Neural progenitor cell (in vitro differentiated cells): Measurements from ENCODE around the gene MYO16. TPM values are rescaled to one million over a fixed set of nuclear protein-coding genes. Genes with fewer than 3 reads are reported as not detected.

ENCODE experiments used
- DNase-seq: peaks from one replicate; pipeline ENCODE4 v3.0.0-alpha.2; 2016; ENCODE audit warnings: low spot score
- H2AFZ ChIP-seq: fragments of 200-600 bp; sonication (generic); replicated peaks from 2 replicates; pipeline ENCODE4 v1.6.1; 2016; ENCODE audit warnings: antibody characterized with exemption
- H3F3A ChIP-seq: fragments of 200-600 bp; sonication (generic); 2 replicates; pipeline ENCODE4 v1.6.1; 2016; ENCODE audit warnings: antibody characterized with exemption, low read depth
- H3K27ac ChIP-seq: fragments of 200-600 bp; sonication (generic); 2 replicates; pipeline ENCODE4 v1.5.1; 2016; ENCODE audit warnings: mild to moderate bottlenecking
- H3K27me3 ChIP-seq: fragments of 200-600 bp; sonication (generic); 2 replicates; pipeline ENCODE4 v1.6.1; 2016; ENCODE audit warnings: mild to moderate bottlenecking, moderate library complexity
- H3K36me3 ChIP-seq: fragments of 200-600 bp; sonication (generic); 2 replicates; pipeline ENCODE4 v1.5.1; 2016
- H3K4me1 ChIP-seq: fragments of 200-600 bp; sonication (generic); 2 replicates; pipeline ENCODE4 v1.6.1; 2016; ENCODE audit warnings: mixed run types
- H3K4me2 ChIP-seq: fragments of 200-600 bp; sonication (generic); 2 replicates; pipeline ENCODE4 v1.6.1; 2016
- H3K4me3 ChIP-seq: fragments of 200-600 bp; sonication (generic); 2 replicates; pipeline ENCODE4 v1.5.1; 2016
- H3K79me2 ChIP-seq: fragments of 200-600 bp; sonication (generic); 2 replicates; pipeline ENCODE4 v1.6.1; 2016; ENCODE audit warnings: low read depth
- H3K9ac ChIP-seq: fragments of 200-600 bp; sonication (generic); 2 replicates; pipeline ENCODE4 v1.6.1; 2016
- H3K9me3 ChIP-seq: fragments of 200-600 bp; sonication (generic); 2 replicates; pipeline ENCODE4 v1.5.1; 2016; ENCODE audit warnings: low read depth
- H4K20me1 ChIP-seq: fragments of 200-600 bp; sonication (generic); 2 replicates; pipeline ENCODE4 v1.6.1; 2016; ENCODE audit warnings: low read depth
- H3K27ac Mint-ChIP-seq: 3 replicates; pipeline ENCODE4 v1.8.0; 2021; ENCODE audit warnings: mixed read lengths
- H3K27me3 Mint-ChIP-seq: 2 replicates; pipeline ENCODE4 v1.8.0; 2022; ENCODE audit warnings: low read depth, mild to moderate bottlenecking, inconsistent platforms, moderate library complexity, mixed read lengths; ENCODE audit not compliant: insufficient read depth
- H3K36me3 Mint-ChIP-seq: 3 replicates; pipeline ENCODE4 v1.8.0; 2021; ENCODE audit warnings: mixed read lengths
- H3K4me1 Mint-ChIP-seq: 3 replicates; pipeline ENCODE4 v1.8.0; 2021; ENCODE audit warnings: mixed read lengths
- H3K4me3 Mint-ChIP-seq: 3 replicates; pipeline ENCODE4 v1.8.0; 2021; ENCODE audit warnings: mild to moderate bottlenecking, moderate library complexity, mixed read lengths
- H3K9me3 Mint-ChIP-seq: 3 replicates; pipeline ENCODE4 v1.8.0; 2020; ENCODE audit warnings: mixed read lengths
- CTCF ChIP-seq: fragments of 200-600 bp; sonication (generic); IDR thresholded peaks from 2 replicates; pipeline ENCODE4 v1.5.1; 2017; ENCODE audit warnings: antibody characterized with exemption, mild to moderate bottlenecking
- EZH2 ChIP-seq: fragments of 200-600 bp; sonication (generic); IDR thresholded peaks from 2 replicates; pipeline ENCODE4 v1.6.1; 2017; ENCODE audit warnings: antibody characterized with exemption, mild to moderate bottlenecking, moderate library complexity
- EZH2phosphoT487 ChIP-seq: fragments of 200-600 bp; sonication (generic); IDR thresholded peaks from 2 replicates; pipeline ENCODE4 v1.6.1; 2017; ENCODE audit warnings: antibody characterized with exemption
- total RNA-seq: library from RNA; depleted of rRNA; stranded (reverse); fragments of >200 nt; gene quantifications from 2 replicates; pipeline ENCODE4 v1.2.3, GENCODE V29; 2015; ENCODE audit warnings: low replicate concordance

The MYO16 gene
- total RNA-seq, 1 donor from 2014 or later, result 0.41 TPM

DNA sequence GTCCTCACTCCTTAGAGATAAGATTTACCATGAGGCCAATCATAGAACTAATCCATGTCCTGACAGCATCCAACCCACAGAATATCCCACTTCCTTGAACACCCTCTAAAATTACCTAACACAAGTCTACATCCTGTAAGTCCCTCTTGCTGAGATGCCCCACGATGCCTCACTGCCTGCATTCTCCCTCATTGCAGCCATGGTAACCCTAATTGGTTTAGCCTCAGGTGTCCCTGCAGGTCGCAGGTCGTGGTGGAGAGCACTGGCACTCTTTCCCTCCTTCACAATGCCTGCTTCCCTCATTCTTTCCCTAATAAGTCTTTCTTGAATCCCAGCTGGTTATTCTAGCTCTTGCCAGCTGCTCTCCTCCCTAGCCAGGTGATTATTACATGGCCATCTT is 35.3 kb upstream of the MYO16 start:
- Histone ChIP-seq H2AFZ (no peak overlapping the region), H3K9me3 (no peaks in the 10 kb centered on the region), H3K4me1 (peaks cover 16% of the 10 kb centered on the region), H3K36me3 (no peaks in the 10 kb centered on the region), H3K9ac (no peak overlapping the region), H3K4me2 (no peak overlapping the region), H3K79me2 (no peaks in the 10 kb centered on the region), H3K27ac (no peak overlapping the region), H3F3A (no peaks in the 10 kb centered on the region), H3K4me3 (no peak overlapping the region), H4K20me1 (peaks cover 3% of the 10 kb centered on the region), H3K27me3 (peaks cover 60% of the 10 kb centered on the region)
- Mint-ChIP-seq H3K27me3 (no peaks in the 10 kb centered on the region), H3K36me3 (no peaks in the 10 kb centered on the region), H3K27ac (peak overlapping the region; percentile 52), H3K4me3 (no peak overlapping the region), H3K4me1 (peaks cover 36% of the 10 kb centered on the region), H3K9me3 (no peaks in the 10 kb centered on the region)
- peak; percentile 25 for DNase-seq
- TF ChIP-seq EZH2 (no peak), CTCF (no peak), EZH2phosphoT487 (no peak)

DNA sequence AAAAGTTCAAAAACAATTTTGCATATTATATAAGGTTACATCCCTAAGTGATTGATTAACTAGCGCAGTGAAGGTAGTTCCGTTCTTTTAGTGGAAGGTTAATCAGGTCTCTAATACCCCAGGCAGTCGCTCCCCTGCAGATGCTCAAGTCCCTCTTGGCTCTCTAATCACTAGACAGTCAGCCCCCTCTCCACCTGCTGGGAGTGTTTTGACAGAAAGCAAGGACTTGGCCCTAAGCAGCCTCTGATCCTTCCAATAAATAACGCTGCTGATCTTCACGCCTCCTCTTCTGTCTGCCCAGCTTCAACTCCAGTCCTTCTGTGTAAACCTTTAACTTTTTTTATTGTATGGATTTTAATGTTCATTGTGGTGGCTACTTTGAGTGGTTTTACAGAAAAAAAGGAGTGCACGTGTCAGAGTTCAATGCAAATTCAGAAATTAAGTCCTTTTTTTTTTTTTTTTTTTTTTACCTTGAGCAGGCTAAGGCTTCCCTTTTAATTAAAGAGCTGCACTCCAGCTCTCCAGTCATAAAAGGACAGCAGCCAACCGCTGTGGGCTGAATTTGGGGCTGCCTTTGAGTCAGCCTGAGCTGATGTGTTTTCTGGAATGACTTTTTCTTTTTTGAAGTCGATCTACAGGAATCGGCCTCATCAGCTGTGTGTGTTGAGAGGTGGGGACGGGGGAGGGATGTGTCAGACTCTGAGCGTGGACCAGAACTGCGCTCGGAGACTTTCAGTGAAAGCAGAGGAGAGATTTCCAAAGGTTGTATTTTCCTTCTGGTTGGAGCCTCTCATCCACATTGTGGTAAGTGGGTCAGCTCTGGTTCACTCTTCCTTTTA is 33.8 kb upstream of the MYO16 start:
- Mint-ChIP-seq H3K27ac (peak overlapping the region; percentile 76), H3K36me3 (no peaks in the 10 kb centered on the region), H3K9me3 (no peaks in the 10 kb centered on the region), H3K4me1 (peaks cover 43% of the 10 kb centered on the region), H3K27me3 (no peaks in the 10 kb centered on the region), H3K4me3 (peak overlapping the region; percentile 63)
- no peak overlapping the region for H3K9ac ChIP-seq
- TF ChIP-seq CTCF, result no peak
- TF ChIP-seq EZH2, result no peak
- TF ChIP-seq EZH2phosphoT487, result no peak
- no peaks in the 10 kb centered on the region for H3K9me3 ChIP-seq
- H3K36me3 ChIP-seq, result no peaks in the 10 kb centered on the region
- DNase-seq, result peak; percentile 32
- no peak overlapping the region for H2AFZ ChIP-seq
- peak overlapping the region; percentile 14 for H3K4me2 ChIP-seq
- H3K79me2 ChIP-seq, result no peaks in the 10 kb centered on the region
- no peak overlapping the region for H3K27ac ChIP-seq
- H3K4me1 ChIP-seq, result peaks cover 16% of the 10 kb centered on the region
- H3K4me3 ChIP-seq, result no peak overlapping the region
- peaks cover 60% of the 10 kb centered on the region for H3K27me3 ChIP-seq
- H3F3A ChIP-seq, result no peaks in the 10 kb centered on the region
- peaks cover 3% of the 10 kb centered on the region for H4K20me1 ChIP-seq

DNA sequence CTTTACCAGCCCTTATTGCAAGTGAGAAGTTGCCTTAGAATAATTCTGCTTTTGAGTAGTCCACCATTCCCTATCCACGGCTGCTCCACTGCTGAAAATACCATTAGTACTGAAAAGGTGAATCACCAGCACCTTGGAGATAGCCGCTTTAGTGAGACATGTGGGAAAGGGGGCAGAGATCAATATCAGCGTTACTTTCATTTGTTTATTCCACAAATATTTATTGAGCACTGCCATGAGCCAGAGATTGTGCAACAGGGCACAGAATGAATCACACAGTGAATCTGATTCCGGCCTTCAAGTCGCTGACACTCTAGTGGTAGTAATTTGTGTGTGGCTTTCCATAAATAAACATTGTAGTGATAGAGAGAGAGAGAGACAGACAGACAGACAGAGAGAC is 31.5 kb upstream of the MYO16 start:
- no peaks in the 10 kb centered on the region for H3K27me3 Mint-ChIP-seq
- no peak overlapping the region for H3K27ac Mint-ChIP-seq
- peaks cover 3% of the 10 kb centered on the region for H3K9me3 Mint-ChIP-seq
- H3F3A ChIP-seq, result no peaks in the 10 kb centered on the region
- no peak overlapping the region for H3K4me2 ChIP-seq
- DNase-seq, result no peak
- H3K27ac ChIP-seq, result no peak overlapping the region
- no peaks in the 10 kb centered on the region for H3K9me3 ChIP-seq
- no peak for TF ChIP-seq EZH2
- no peak for TF ChIP-seq EZH2phosphoT487
- TF ChIP-seq CTCF, result no peak
- H3K79me2 ChIP-seq, result no peaks in the 10 kb centered on the region
- no peak overlapping the region for H3K4me3 Mint-ChIP-seq
- H3K4me1 Mint-ChIP-seq, result peaks cover 46% of the 10 kb centered on the region
- H3K9ac ChIP-seq, result no peak overlapping the region
- peaks cover 3% of the 10 kb centered on the region for H3K36me3 Mint-ChIP-seq
- no peak overlapping the region for H2AFZ ChIP-seq
- H3K4me3 ChIP-seq, result no peak overlapping the region
- H3K36me3 ChIP-seq, result no peaks in the 10 kb centered on the region
- peaks cover 56% of the 10 kb centered on the region for H3K27me3 ChIP-seq
- peaks cover 3% of the 10 kb centered on the region for H4K20me1 ChIP-seq
- H3K4me1 ChIP-seq, result peaks cover 16% of the 10 kb centered on the region
